HEK293 (cell line): ENCODE measurements around the gene PCDHB4.
"Not testable (repeated sequence)": the region's sequence is repeated elsewhere in the genome, so short reads cannot be mapped to it uniquely, and the experiment has no call there.

Experiments used
- CTCF ChIA-PET: fragments of 350-600 bp; formaldehyde crosslinking; extraction: SDS; loops from one replicate; lab custom pipeline; 2021; ENCODE audit warnings: antibody characterized with exemption; lab: Yijun Ruan, JAX
- POLR2A ChIA-PET: fragments of 300-600 bp; formaldehyde crosslinking; extraction: SDS; loops from one replicate; lab custom pipeline; 2020; ENCODE audit warnings: antibody characterized with exemption, inconsistent platforms; lab: Yijun Ruan, JAX
- H3K27ac ChIP-seq: fragments of 200-500 bp; sonication (Bioruptor generic); 2 replicates; pipeline ENCODE4 v1.5.1; 2014; ENCODE audit warnings: low read depth, low read length, control low read depth, inconsistent platforms; ENCODE audit errors: extremely low read depth
- H3K36me3 ChIP-seq, 2 experiments: fragments of 200-500 bp in 1 of 2; sonication (Bioruptor generic) in 1 of 2; 1 replicate in 1 of 2; 2 replicates in 1 of 2; pipeline ENCODE4 v1.5.1; 2014 to 2017; ENCODE audit warnings: inconsistent platforms in 2 of 2, low read length in 2 of 2; ENCODE audit not compliant: control insufficient read depth in 2 of 2, insufficient read depth in 1 of 2
- H3K4me1 ChIP-seq: fragments of 200-500 bp; sonication (Bioruptor generic); 2 replicates; pipeline ENCODE4 v1.5.1; 2014; ENCODE audit warnings: mild to moderate bottlenecking, low read length, inconsistent platforms; ENCODE audit not compliant: control insufficient read depth, insufficient read depth
- H3K4me3 ChIP-seq: 2 replicates; pipeline ENCODE4 v1.5.1; 2011; ENCODE audit warnings: low read depth, mild to moderate bottlenecking, control low read depth, low read length, moderate library complexity
- H3K9me3 ChIP-seq: fragments of 200-500 bp; sonication (Bioruptor generic); 2 replicates; pipeline ENCODE4 v1.5.1; 2014; ENCODE audit warnings: low read depth, low read length, inconsistent platforms; ENCODE audit not compliant: control insufficient read depth, insufficient read depth
- GLIS2 ChIP-seq: fragments of 450-650 bp; formaldehyde crosslinking; IDR thresholded peaks from 2 replicates; pipeline ENCODE4 v1.5.1; 2016; ENCODE audit warnings: missing biosample characterization, missing genetic modification characterization
- KLF16 ChIP-seq: fragments of 450-650 bp; formaldehyde crosslinking; IDR thresholded peaks from 2 replicates; pipeline ENCODE4 v1.5.1; 2017; ENCODE audit warnings: missing biosample characterization, missing genetic modification characterization
- REST ChIP-seq: fragments of 450-650 bp; formaldehyde crosslinking; IDR thresholded peaks from 2 replicates; pipeline ENCODE4 v1.5.1; 2016; ENCODE audit warnings: missing biosample characterization, missing genetic modification characterization
- SP7 ChIP-seq: fragments of 450-650 bp; formaldehyde crosslinking; IDR thresholded peaks from 2 replicates; pipeline ENCODE4 v1.5.1; 2016; ENCODE audit warnings: missing biosample characterization, missing genetic modification characterization
- ZNF10 ChIP-seq: fragments of 450-650 bp; formaldehyde crosslinking; IDR thresholded peaks from 2 replicates; pipeline ENCODE4 v1.5.1; 2017; ENCODE audit warnings: missing biosample characterization, missing genetic modification characterization
- ZNF391 ChIP-seq: fragments of 450-650 bp; formaldehyde crosslinking; IDR thresholded peaks from 2 replicates; pipeline ENCODE4 v1.5.1; 2016; ENCODE audit warnings: low read depth, missing biosample characterization, missing genetic modification characterization, borderline replicate concordance
- ZNF423 ChIP-seq: fragments of 450-650 bp; formaldehyde crosslinking; IDR thresholded peaks from 2 replicates; pipeline ENCODE4 v1.5.1; 2016; ENCODE audit warnings: missing biosample characterization, missing genetic modification characterization
- ZNF433 ChIP-seq: fragments of 450-650 bp; formaldehyde crosslinking; IDR thresholded peaks from 2 replicates; pipeline ENCODE4 v1.5.1; 2016; ENCODE audit warnings: missing biosample characterization, missing genetic modification characterization, low read depth
- ZNF48 ChIP-seq: fragments of 450-650 bp; formaldehyde crosslinking; IDR thresholded peaks from 2 replicates; pipeline ENCODE4 v1.5.1; 2016; ENCODE audit warnings: missing biosample characterization, missing genetic modification characterization
- ZNF501 ChIP-seq: fragments of 450-650 bp; formaldehyde crosslinking; IDR thresholded peaks from 2 replicates; pipeline ENCODE4 v1.5.1; 2016; ENCODE audit warnings: missing biosample characterization, missing genetic modification characterization
- ZNF514 ChIP-seq: fragments of 450-650 bp; formaldehyde crosslinking; IDR thresholded peaks from 2 replicates; pipeline ENCODE4 v1.5.1; 2016; ENCODE audit warnings: missing biosample characterization, missing genetic modification characterization
- ZNF521 ChIP-seq: fragments of 450-650 bp; formaldehyde crosslinking; IDR thresholded peaks from 2 replicates; pipeline ENCODE4 v1.5.1; 2017; ENCODE audit warnings: missing biosample characterization, mild to moderate bottlenecking, missing genetic modification characterization
- ZNF544 ChIP-seq: fragments of 450-650 bp; formaldehyde crosslinking; IDR thresholded peaks from 2 replicates; pipeline ENCODE4 v1.5.0; 2017; ENCODE audit warnings: missing biosample characterization, missing genetic modification characterization
- ZNF560 ChIP-seq: fragments of 450-650 bp; formaldehyde crosslinking; IDR thresholded peaks from 2 replicates; pipeline ENCODE4 v1.5.1; 2017; ENCODE audit warnings: missing biosample characterization, missing genetic modification characterization, borderline replicate concordance
- ZNF585B ChIP-seq: fragments of 450-650 bp; formaldehyde crosslinking; IDR thresholded peaks from 2 replicates; pipeline ENCODE4 v1.5.1; 2016; ENCODE audit warnings: missing biosample characterization, missing genetic modification characterization
- ZNF645 ChIP-seq: fragments of 450-650 bp; formaldehyde crosslinking; IDR thresholded peaks from 2 replicates; pipeline ENCODE4; 2016; ENCODE audit warnings: missing biosample characterization, missing genetic modification characterization
- ZNF658 ChIP-seq: fragments of 450-650 bp; formaldehyde crosslinking; IDR thresholded peaks from 2 replicates; pipeline ENCODE4; 2016; ENCODE audit warnings: missing biosample characterization, missing genetic modification characterization
- ZNF701 ChIP-seq: fragments of 450-650 bp; formaldehyde crosslinking; IDR thresholded peaks from 2 replicates; pipeline ENCODE4 v1.5.1; 2016; ENCODE audit warnings: missing biosample characterization, missing genetic modification characterization
- ZNF747 ChIP-seq: fragments of 450-650 bp; formaldehyde crosslinking; IDR thresholded peaks from 2 replicates; pipeline ENCODE4 v1.5.1; 2016; ENCODE audit warnings: missing biosample characterization, missing genetic modification characterization
- ZNF830 ChIP-seq: fragments of 450-650 bp; IDR thresholded peaks from 2 replicates; pipeline ENCODE4 v1.5.0; 2018; ENCODE audit warnings: missing biosample characterization, missing genetic modification characterization, low read depth, mild to moderate bottlenecking, moderate library complexity
- TF ChIP-seq, protein P1 (sequence below): fragments of 450-650 bp; formaldehyde crosslinking; IDR thresholded peaks from 2 replicates; pipeline ENCODE4 v1.5.1; 2017; ENCODE audit warnings: missing biosample characterization, missing genetic modification characterization

The PCDHB4 gene

GRCh38 chr5:141135718-141136266, 14.2 kb downstream of the PCDHB4 start:
- POLR2A ChIA-PET: no interaction called here
- H3K36me3 ChIP-seq: no peaks in the 10 kb centered on the region
- no peaks in the 10 kb centered on the region; the same call in 1 of the 2 replicates for H3K9me3 ChIP-seq
- no peaks in the 10 kb centered on the region for H3K4me1 ChIP-seq
- TF ChIP-seq ZNF521 (tag by site-specific recombination) (no peak), ZNF544 (no peak), ZNF423 (tag by site-specific recombination) (no peak), ZNF830 (no peak), ZNF433 (tag by site-specific recombination) (no peak), ZNF560 (tag by site-specific recombination) (no peak), ZNF658 (no peak)
- TF ChIP-seq, protein P1, sequence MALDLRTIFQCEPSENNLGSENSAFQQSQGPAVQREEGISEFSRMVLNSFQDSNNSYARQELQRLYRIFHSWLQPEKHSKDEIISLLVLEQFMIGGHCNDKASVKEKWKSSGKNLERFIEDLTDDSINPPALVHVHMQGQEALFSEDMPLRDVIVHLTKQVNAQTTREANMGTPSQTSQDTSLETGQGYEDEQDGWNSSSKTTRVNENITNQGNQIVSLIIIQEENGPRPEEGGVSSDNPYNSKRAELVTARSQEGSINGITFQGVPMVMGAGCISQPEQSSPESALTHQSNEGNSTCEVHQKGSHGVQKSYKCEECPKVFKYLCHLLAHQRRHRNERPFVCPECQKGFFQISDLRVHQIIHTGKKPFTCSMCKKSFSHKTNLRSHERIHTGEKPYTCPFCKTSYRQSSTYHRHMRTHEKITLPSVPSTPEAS: no peak
- CTCF ChIA-PET: interaction anchor here (0.5 to 1.6 kb wide), 6 partner anchors 12 to 71 kb away, joined by 3 to 5 read pairs (median 4); partner anchors contain the start of gene PCDHB2
- no peak overlapping the region for H3K4me3 ChIP-seq
- no peak overlapping the region for H3K27ac ChIP-seq

DNA sequence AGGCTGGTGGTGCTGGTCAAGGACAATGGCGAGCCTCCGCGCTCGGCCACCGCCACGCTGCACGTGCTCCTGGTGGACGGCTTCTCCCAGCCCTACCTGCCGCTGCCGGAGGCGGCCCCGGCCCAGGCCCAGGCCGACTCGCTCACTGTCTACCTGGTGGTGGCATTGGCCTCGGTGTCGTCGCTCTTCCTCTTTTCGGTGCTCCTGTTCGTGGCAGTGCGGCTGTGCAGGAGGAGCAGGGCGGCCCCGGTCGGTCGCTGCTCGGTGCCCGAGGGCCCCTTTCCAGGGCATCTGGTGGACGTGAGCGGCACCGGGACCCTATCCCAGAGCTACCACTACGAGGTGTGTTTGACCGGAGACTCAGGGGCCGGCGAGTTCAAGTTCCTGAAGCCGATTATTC, 15.7 kb downstream of the PCDHB4 start:
- H3K4me1 ChIP-seq, CTCF ChIA-PET, POLR2A ChIA-PET, H3K4me3 ChIP-seq, H3K27ac ChIP-seq, H3K9me3 ChIP-seq, H3K36me3 ChIP-seq: not testable (repeated sequence)

DNA sequence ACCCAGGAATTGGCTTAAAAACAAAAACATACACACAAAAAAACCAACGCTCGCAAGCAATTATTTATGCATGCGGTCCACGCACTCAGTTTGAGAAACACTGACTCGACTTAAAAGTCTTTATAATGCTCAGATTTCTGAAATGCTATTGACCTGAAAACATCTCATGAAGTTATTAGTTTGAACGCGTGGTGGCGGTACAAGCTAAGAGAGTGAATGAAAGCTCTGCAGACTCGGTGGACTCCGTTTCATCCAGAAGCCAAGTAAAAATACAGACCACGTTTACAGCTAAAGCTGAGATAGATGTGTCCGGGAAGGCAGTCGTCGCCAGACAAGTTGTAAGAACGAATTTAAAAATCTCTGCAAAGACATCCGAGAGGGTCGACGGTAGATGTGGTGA, 28.2 kb downstream of the PCDHB4 start, which contains the start of gene PCDHB6:
TSS of gene PCDHB6 (plus strand) at position 246 of the 400 bp plus-strand sequence. CDS start 201 bp downstream, outside the sequence.
- ChIA-PET CTCF (interaction anchor here (0.6 to 1.6 kb wide), 8 partner anchors 14 to 282 kb away, joined by 3 to 8 read pairs (median 4); partner anchors contain the start of genes PCDHB11, PCDHB2 and PCDHB7), POLR2A (no interaction called here)
- no peaks in the 10 kb centered on the region for H3K4me1 ChIP-seq
- H3K27ac ChIP-seq: no peak within 1 kb of the TSS
- no peaks in the 10 kb centered on the region for H3K36me3 ChIP-seq
- no peaks in the 10 kb centered on the region for H3K9me3 ChIP-seq
- H3K4me3 ChIP-seq: no peak within 1 kb of the TSS
- no peak for TF ChIP-seq ZNF585B
- no peak for TF ChIP-seq ZNF48 (tag by site-specific recombination)
- TF ChIP-seq ZNF514 (tag by site-specific recombination): no peak
- no peak for TF ChIP-seq ZNF501
- TF ChIP-seq ZNF701 (tag by site-specific recombination): no peak
- TF ChIP-seq ZNF645 (tag by site-specific recombination): no peak
- TF ChIP-seq GLIS2 (tag by site-specific recombination): no peak

DNA sequence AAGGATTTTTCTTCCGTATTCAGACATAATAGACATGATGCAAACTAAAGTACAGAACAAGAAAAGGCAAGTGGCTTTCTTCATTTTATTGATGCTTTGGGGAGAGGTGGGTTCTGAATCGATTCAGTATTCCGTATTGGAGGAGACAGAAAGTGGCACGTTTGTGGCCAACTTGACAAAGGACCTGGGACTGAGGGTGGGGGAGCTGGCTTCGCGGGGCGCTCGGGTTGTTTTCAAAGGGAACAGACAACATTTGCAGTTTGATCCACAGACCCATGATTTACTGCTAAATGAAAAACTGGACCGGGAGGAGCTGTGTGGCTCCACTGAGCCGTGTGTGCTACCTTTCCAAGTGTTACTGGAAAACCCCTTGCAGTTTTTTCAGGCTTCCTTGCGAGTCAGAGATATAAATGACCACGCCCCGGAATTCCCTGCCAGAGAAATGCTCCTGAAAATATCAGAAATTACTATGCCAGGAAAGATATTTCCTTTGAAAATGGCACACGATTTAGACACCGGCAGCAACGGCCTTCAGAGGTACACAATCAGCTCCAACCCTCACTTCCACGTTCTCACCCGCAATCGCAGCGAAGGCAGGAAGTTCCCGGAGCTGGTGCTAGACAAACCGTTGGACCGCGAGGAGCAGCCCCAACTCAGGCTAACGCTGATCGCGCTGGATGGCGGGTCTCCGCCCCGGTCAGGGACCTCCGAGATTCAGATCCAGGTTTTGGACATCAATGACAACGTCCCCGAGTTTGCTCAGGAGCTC, 28.8 kb downstream of the PCDHB4 start:
- Histone ChIP-seq H3K9me3 (no peaks in the 10 kb centered on the region), H3K4me3 (no peak overlapping the region), H3K36me3 (no peaks in the 10 kb centered on the region), H3K27ac (no peak overlapping the region), H3K4me1 (no peaks in the 10 kb centered on the region)
- CTCF ChIA-PET: interaction anchor here (0.9 to 1.6 kb wide), 7 partner anchors 13 to 65 kb away, joined by 3 to 8 read pairs (median 5); partner anchors contain the start of genes PCDHB11, PCDHB2 and PCDHB7
- POLR2A ChIA-PET: no interaction called here
- no peak for TF ChIP-seq SP7 (tag by site-specific recombination)
- TF ChIP-seq REST (tag by site-specific recombination): no peak
- TF ChIP-seq ZNF747 (tag by site-specific recombination): no peak
- TF ChIP-seq ZNF10 (tag by site-specific recombination): no peak
- TF ChIP-seq KLF16 (tag by site-specific recombination): no peak
- TF ChIP-seq ZNF585B: no peak
- no peak for TF ChIP-seq ZNF391 (tag by site-specific recombination)
